SW480 (cell line): ENCODE data around the gene YDJC.
"Not testable (repeated sequence)": the region's sequence is repeated elsewhere in the genome, so short reads cannot be mapped to it uniquely, and the experiment has no call there.

Source experiments
- DNase-seq: peaks from one replicate; pipeline ENCODE4 v3.0.0-alpha.2; 2016; ENCODE audit warnings: low spot score

Gene YDJC

DNA sequence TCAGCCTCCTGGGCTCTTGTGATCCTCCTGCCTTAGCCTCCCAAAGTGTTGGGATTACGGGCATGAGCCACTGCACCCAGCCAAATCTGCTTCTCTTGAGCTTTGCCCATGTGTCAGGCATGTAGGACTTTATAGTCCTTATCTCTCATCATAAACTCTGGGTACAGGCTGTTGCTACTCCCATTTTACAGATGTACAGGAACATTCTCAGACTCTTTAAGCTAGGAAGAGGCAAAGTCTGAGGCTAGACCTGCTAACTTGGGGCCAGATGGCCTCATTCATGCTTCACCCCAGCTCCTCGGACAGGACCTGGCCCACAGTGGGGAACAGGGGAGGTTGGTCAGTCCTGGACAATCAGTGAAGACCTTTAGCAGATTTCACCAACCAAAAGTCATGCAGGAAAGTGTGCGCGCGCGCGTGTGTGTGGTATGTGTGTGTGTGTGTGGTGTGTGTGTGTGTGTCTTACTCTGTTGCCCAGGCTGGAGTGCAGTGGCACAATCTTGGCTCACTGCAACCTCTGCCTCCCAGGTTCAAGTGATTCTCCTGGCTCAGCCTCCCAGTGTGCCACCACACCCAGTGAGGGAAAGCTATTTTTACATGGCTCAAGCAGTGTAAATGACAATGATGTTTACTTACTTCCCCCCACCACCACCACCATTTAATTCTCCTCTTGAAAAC is 23.8 kb downstream of the YDJC start:
- no peak for DNase-seq

DNA sequence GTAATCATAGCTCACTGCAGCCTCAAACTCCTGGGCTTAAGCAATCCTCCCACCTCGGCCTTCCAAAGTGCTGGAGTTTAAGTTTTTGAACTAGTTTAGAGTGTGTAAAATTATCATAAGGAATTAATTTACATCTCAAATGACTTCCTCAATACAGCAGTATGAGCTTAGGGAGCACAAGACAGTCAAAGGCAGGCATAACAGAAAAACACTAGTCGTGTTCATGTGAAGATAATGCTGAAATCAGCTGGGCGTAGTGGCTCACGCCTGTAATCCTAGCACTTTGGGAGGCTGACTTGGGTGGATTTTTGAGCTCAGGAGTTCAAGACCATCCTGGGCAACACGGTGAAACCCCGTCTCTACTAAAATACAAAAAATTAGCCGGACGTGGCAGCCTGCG is 25.8 kb downstream of the YDJC start:
- no peak for DNase-seq

- no peak for DNase-seq
Observed at GRCh38 chr22:21602579-21602978, 27.2 kb downstream of the YDJC start.

DNA sequence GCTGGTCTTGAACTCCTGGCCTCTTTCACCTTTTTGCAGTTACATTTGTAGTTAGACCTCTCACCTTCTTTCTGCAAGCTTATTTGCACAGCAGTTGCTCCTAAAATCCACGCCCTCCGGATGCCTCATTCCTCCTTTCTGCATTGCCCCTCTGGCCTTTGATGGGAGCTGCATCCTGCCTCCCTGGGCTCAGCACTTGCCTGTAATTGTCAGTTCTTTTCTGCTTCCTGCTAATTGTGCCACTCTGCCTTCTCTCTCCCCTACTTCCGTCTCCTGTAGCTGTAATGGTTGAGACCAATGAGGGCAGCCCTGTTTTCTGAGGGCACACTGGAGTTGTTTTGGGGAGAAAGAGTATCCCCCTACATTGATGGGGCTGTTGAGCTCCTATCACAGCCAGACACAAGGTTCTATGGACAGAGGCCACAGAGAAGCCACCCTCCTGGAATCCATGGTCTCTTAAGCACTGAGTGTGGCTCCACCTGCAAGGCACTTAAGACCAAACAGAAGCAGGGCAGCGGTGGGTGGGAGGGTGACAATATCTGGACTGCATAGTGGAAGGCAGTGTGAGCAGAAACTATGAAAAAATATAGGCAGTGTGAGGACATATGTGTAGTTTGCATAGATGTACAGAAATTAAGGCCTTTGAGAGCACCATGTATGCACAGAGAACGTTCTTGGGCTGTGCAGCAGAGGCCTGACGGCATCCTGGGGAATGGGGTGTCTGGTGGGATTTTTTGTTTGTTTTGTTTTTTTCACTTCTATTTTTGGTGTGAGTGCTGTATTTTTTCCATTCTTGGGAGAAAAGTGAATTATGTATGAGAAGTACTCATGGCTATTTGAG is 30.5 kb downstream of the YDJC start:
- no peak for DNase-seq

DNA sequence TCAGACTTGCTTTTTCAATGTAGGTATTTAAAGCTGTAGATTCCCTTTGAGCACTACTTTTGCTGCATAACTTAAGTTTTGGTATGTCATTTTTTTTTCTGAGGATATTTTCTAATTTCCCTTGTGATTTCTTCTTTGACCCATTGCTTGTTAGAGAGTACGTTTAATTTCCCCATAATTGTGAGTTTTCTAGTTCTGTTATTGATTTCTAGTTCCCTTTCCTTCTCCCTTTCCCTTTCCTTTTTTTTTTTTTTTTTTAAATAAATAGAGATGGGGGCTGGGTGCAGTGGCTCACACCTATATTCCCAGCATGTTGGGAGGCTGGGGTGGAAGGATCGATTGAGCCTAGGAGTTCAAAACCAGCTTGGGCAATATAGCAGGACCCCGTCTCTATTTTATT is 31.5 kb downstream of the YDJC start:
- DNase-seq = no peak

DNA sequence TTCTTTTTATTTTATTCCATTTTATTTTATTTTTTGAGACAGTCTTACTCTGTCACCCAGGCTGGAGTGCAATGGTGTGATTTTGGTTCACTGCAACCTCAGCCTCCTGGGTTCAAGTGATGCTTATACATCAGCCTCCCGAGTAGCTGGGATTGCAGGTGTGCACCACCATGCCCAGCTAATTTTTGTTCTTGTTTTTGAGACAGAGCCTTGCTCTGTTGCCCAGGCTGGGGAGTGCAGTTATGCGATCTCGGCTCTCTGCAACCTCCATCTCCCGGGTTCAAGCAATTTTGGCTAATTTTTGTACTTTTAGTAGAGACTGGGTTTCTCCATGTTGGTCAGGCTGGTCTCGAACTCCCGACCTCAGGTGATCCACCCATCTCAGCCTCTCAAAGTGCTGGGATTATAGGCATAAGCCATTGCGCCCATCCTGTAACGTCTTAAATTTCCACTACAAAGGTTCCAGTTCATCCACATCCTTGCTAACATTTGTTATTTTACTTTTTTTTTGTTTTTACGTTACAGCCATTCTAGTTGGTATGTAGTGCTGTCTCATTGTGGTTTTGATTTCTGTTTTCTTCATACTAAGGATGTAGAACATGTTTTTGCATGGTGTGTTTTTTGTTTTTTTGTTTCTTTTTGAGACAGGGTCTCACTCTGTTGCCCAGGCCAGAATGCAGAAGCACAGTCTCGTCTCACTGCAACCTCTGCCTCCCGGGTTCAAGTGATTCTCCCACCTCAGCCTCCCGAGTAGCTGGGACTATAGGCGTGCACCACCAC is 33.3 kb downstream of the YDJC start:
- not testable (repeated sequence) for DNase-seq

DNA sequence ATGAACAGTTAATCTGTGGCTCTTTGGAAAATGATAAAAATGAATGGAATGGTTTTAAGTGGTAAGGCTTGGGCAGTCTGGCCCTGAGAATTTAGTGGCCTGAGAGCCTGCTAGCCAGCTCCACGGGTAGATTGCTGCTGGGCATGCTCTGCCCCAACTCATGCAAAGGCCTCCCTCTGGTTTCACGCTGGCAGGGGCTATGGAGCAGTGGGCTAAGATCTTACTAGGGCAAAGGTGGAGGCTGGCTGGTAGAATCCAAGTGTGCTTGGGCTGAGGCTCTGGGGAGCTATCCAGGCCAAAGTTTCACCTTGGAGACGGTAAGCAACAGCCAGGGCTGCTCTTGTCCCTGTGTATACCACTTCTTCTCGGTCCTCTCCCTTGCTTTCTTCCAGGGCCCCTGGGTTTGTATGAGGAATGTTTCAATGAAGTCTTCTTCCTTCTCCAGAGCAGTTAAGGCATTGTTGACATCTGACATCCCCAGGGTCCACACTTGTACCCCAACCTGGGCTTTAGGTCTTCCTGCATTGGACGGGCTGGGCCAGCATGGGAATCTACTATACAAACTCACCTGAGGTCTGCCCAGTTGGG is 34.9 kb downstream of the YDJC start:
- no peak for DNase-seq

- DNase-seq = no peak
Observed at GRCh38 chr22:21593406-21594232, 36.2 kb downstream of the YDJC start.

DNA sequence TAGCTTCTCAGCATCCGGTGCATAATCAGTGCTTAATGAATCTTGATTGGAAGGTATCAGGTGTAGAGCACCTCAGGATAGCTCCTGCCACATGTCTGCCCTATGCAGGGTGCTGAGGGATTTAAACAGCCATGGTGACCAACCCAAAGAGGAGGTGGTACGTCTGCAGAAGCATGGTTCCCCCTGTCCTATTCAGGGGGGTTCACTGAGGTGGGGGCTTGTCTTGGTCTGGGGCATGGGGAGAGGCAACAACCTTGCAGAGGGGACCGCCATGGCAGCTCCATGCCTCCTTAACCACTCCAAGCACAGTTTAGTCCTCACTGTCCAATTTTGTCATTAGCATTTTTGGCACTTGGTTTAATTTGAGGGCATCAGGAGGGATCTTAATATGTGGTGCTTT is 37.4 kb downstream of the YDJC start:
- no peak for DNase-seq

- DNase-seq = no peak
Observed at GRCh38 chr22:21591695-21592094, 38.1 kb downstream of the YDJC start.

DNA sequence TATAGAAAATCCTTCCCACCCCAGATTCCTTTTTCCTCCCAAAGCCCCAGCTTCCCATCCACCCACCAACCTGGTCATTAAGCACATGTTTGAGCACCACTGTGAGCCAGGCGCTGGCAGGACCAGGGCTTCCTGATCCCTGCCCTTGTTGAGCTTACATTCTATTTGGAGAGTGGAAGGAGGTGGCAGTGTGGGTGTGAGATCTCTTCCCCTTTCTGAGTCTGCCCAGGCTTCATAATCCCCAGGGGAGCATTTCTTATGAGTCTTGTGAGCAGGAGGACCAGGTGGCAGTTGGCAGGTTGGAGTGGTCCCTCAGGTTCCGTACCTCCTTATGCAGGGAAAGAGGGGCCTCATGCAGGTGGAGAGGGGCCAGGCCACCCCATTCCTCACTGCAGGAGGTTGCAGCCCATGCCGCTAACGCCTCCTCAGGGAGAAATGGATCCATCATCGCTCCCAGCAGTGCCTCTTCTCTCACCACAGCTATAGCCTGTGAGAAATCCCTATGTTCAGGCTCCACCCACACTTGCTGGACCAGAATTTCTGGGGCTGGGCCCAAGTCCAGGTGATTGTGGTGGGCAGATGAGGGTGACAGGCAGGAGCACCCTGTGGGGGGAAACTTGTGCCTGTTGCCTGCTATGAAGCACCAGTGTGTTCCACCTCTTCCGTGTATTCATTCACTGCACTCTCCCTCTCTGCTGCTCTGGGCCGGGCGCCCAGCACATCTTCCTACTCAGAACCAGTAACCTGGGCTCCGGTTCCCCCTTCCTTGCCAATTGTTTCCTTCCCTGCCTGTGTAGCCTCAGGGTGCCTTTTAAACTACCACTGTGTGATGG is 38.8 kb downstream of the YDJC start:
- no peak for DNase-seq

GRCh38 chr22:21589396-21589795 is 40.4 kb downstream of the YDJC start:
- DNase-seq = no peak

DNA sequence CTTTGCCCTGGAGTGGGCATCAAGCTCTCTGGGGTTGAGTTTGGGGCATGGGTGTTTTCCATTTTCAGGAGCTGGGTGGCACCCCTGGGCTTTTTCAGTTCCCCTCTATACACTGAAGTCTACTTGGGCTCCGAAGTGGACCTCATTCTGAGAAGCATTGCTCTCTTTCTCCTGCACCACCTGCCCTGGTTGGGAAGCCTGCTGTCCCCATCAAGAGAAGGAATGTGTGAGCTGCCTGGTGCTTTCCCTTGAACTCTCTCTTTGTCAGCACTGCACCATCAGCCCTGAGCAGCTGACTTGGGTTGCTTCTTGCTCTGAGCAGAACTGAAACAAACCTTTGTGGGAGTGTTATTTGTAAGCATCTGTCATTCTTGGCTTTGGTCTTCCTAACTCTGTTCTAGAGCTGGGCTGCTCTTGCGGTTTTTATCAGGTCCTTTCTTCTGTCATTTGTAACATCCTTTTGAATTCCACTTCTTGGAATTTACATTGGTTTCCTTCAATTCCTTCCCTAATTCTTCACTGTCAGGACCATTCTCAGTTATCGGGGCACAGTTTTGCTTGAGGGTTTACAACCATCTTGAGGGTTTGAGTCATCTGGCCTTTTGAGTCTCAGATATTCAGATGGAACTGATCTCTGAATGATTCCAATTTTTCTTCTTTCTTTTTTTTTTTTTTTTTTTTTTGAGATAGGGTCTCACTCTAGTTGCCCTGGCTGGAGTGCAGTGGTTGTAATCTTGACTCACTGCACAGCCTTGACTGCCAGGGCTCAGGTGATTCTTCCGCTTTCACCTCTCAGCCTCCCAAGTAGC is 41.8 kb downstream of the YDJC start:
- no peak for DNase-seq

DNA sequence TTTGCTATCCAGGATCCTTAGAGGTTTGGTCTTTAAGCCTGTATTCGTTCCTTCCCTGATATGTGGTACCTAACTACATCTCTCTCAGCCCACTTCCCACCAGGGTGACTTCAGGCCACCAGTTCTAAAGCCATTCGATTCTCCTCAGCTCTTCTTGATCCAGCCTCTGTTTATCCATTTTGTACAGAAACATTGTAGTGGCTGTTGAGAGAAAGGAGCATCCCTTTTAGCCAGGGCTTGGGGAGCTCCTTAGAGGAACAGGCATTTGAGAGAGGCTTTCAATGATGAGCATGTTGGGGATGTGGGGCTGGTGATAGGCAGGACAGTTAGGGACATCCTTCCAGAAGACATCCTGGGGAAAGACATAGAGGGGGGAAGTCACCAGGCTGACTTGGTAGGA is 44.4 kb downstream of the YDJC start:
- DNase-seq = no peak

- no peak for DNase-seq
Observed at GRCh38 chr22:21582801-21583740, 46.8 kb downstream of the YDJC start.

- DNase-seq = not testable (repeated sequence)
Observed at GRCh38 chr22:21581009-21581713, 48.7 kb downstream of the YDJC start.

- DNase-seq = not testable (repeated sequence)
Observed at GRCh38 chr22:21580623-21581007, 49.2 kb downstream of the YDJC start.

GRCh38 chr22:21579474-21579851 is 50.4 kb downstream of the YDJC start:
- DNase-seq = no peak
